NT2/D1 (cell line): Measurements from ENCODE around the gene YBX3.

ENCODE experiments used
- DNase-seq: peaks from one replicate; pipeline ENCODE4 v3.0.0-alpha.2; 2011; ENCODE audit warnings: low read depth, low spot score
- H3K27me3 ChIP-seq: 2 replicates; pipeline ENCODE4 v1.6.0; 2011; ENCODE audit warnings: mild to moderate bottlenecking; ENCODE audit not compliant: insufficient read length, insufficient read depth
- H3K36me3 ChIP-seq: 2 replicates; pipeline ENCODE4 v1.6.1; 2011; ENCODE audit warnings: mild to moderate bottlenecking, low read length, mixed read lengths; ENCODE audit not compliant: insufficient read depth, insufficient read length
- H3K4me1 ChIP-seq: 2 replicates; pipeline ENCODE4 v1.5.1; 2011; ENCODE audit not compliant: insufficient read depth, insufficient read length
- H3K4me3 ChIP-seq: 2 replicates; pipeline ENCODE4 v1.5.1; 2011; ENCODE audit warnings: low read depth; ENCODE audit not compliant: insufficient read length
- H3K9ac ChIP-seq: 2 replicates; pipeline ENCODE4 v1.6.0; 2011; ENCODE audit warnings: low read depth; ENCODE audit not compliant: insufficient read length
- H3K9me3 ChIP-seq: 2 replicates; pipeline ENCODE4 v1.5.1; 2011; ENCODE audit warnings: mild to moderate bottlenecking, low read length; ENCODE audit not compliant: insufficient read depth
- SUZ12 ChIP-seq: IDR thresholded peaks from 2 replicates; pipeline ENCODE4 v1.6.1; 2011; ENCODE audit not compliant: insufficient read length, insufficient read depth; ENCODE audit errors: extremely low read depth
- YY1 ChIP-seq: IDR thresholded peaks from 2 replicates; pipeline ENCODE4 v1.6.1; 2011; ENCODE audit not compliant: insufficient read length, insufficient read depth
- ZNF274 ChIP-seq: IDR thresholded peaks from 2 replicates; pipeline ENCODE4 v1.6.1; 2011; ENCODE audit warnings: mild to moderate bottlenecking, low read depth, low read length

YBX3 gene

DNA sequence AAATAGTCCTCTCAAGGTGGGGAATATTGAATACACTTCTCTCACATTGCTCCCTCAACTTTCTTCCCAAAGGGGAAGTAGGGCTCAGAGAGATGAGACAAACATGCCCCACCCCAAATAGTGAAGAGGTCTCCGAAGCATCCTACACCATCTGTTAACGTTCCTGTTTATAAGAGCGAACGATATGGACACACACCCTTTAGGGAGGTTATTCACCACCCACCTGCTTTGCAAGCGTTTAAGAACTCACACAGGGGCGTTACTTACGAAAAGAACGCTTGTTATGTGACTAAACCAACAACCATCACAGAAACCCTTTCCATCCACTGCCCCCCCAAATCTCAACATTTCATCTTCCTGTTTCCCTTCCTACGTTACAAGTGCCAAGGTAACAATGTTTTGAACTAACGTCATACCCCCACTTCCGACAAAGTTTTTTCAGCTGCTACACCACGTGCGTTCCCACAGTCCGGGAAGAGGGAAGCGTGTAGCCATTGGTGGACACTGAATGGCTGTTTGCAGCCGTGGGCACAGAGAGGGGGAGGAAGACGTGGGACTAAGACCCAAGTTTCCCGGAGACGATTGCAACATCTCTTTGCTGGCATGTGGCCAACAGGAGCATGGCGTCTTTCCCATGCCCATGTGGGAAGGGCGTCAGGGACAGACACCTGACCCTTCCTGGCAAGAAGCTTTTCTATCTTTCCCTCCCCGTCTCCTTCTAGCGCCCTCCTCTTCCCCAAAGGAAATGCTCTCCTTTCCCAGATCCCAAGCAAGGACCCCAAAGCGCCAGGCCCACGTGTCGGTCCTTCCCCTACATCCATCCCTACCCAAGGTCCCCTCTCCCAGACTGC, 1.2 kb downstream of the YBX3 start:
- H3K4me1 ChIP-seq: peaks cover 3% of the 10 kb centered on the region
- peak overlapping the region; percentile 71 for H3K4me3 ChIP-seq
- peak overlapping the region; percentile 94 for H3K9ac ChIP-seq
- H3K36me3 ChIP-seq: peaks cover 22% of the 10 kb centered on the region
- peaks cover 30% of the 10 kb centered on the region for H3K27me3 ChIP-seq
- TF ChIP-seq YY1 (no peak), ZNF274 (no peak), SUZ12 (no peak)
- H3K9me3 ChIP-seq: no peaks in the 10 kb centered on the region
- DNase-seq: peak; percentile 75

DNA sequence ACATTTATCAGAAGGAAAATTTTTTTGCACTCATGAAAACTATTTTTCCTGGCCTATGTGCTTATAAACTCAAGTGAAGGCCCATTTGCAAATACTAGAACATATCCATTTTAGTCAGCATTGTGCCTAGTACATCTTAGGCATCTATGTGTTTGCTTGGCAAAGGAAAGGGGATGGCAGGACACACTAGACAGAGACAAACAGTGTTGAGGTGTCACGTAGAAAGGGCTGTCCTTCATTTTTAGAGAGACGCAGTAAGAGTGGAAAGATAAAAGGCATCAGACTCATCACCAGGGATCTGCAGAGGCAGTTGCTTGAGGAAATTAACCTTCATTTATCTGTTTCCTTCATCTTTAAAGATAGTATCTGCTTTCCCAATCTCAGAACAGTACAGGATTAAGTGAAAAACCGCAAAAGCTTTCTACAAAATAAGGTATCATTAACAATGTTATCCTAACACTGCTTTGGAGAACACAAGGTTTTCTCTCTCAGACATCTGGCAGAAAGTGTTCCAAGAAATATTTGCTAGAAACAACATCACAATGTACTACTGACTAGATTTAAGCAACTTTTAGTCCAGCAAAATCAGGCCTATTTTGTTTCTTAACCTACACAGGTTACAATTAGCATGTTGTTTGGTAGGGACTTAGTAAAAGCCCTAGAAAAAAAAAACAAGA, 2.0 kb downstream of the YBX3 start:
- Histone ChIP-seq H3K9me3 (no peaks in the 10 kb centered on the region), H3K4me3 (peak overlapping the region; percentile 71), H3K9ac (peak overlapping the region; percentile 94), H3K27me3 (peaks cover 27% of the 10 kb centered on the region), H3K36me3 (peaks cover 27% of the 10 kb centered on the region), H3K4me1 (peaks cover 3% of the 10 kb centered on the region)
- TF ChIP-seq SUZ12: no peak
- no peak for TF ChIP-seq YY1
- no peak for TF ChIP-seq ZNF274
- DNase-seq: no peak

DNA sequence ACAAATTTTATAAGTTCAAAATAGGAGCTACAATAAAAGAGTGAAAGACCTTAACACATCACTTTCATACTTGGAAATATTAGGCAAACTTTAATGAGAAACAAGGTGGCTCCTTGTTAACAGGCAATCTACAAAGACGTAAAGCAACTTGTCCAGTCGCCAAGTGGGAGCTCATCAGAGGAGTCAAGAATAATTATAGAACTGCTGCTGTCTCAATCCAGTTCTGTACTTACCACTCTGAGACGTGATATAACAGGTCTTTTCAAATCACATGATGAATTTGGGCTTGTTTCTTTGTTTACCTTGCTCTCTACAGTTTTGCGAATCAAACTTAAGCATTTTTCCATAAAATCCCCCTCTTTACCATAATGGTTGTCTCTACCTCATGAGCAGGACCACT, 3.6 kb downstream of the YBX3 start:
- Histone ChIP-seq H3K36me3 (peaks cover 44% of the 10 kb centered on the region), H3K4me3 (no peak overlapping the region), H3K4me1 (peaks cover 3% of the 10 kb centered on the region), H3K9ac (no peak overlapping the region), H3K27me3 (peaks cover 11% of the 10 kb centered on the region), H3K9me3 (no peaks in the 10 kb centered on the region)
- no peak for DNase-seq
- TF ChIP-seq ZNF274 (no peak), SUZ12 (no peak), YY1 (no peak)

DNA sequence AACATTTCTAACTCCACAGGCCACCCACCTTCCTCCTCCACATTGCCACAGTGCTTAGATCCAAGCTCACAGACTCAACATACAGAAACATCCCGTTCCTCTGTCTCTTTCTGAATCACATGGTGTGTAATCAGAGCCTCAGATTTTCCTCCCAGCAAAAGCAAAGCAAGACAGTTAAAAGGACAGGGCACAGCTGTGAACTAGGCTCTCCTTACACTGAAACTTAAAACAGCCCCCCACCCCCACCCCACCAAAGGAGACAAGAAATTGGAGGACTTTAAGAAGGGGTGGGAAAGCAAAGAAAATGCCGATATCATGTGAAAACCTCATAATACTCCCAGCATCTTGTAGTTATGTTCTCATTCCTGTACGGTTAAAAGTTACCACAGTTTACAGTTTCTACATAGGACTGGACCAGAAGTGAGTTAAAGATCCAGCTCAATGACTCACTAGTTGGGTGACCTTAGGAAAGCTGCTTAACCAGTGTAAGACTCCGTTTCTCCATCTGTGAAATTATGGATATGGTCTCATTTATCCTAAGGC, 4.8 kb downstream of the YBX3 start:
- Histone ChIP-seq H3K4me3 (no peak overlapping the region), H3K27me3 (peaks cover under 1% of the 10 kb centered on the region), H3K4me1 (peaks cover 3% of the 10 kb centered on the region), H3K9ac (no peak overlapping the region), H3K36me3 (peaks cover 55% of the 10 kb centered on the region), H3K9me3 (no peaks in the 10 kb centered on the region)
- TF ChIP-seq ZNF274 (no peak), SUZ12 (no peak), YY1 (no peak)
- no peak for DNase-seq

DNA sequence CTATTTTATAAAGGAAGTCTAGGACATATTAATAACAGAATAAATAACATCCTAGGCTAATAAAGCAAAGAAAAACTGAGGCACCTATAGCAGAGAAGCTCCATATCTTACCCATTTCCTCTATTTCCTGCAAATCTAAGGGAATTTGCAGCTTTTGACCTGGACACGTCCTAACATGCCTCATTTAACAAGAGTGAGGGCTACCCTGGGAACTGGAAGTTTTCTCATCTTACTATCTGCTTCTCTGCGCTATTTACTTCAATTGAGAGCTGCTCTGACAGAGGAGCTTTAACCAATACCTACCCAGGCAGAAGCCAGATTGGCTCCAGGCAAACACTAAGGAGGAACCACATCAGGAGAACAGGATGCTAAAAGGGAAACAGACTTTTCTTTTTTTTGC, 5.7 kb downstream of the YBX3 start:
- Histone ChIP-seq H3K4me1 (peaks cover 3% of the 10 kb centered on the region), H3K27me3 (no peaks in the 10 kb centered on the region), H3K36me3 (peaks cover 64% of the 10 kb centered on the region), H3K9ac (no peak overlapping the region), H3K4me3 (no peak overlapping the region), H3K9me3 (no peaks in the 10 kb centered on the region)
- DNase-seq: no peak
- TF ChIP-seq SUZ12: no peak
- TF ChIP-seq ZNF274: no peak
- no peak for TF ChIP-seq YY1

DNA sequence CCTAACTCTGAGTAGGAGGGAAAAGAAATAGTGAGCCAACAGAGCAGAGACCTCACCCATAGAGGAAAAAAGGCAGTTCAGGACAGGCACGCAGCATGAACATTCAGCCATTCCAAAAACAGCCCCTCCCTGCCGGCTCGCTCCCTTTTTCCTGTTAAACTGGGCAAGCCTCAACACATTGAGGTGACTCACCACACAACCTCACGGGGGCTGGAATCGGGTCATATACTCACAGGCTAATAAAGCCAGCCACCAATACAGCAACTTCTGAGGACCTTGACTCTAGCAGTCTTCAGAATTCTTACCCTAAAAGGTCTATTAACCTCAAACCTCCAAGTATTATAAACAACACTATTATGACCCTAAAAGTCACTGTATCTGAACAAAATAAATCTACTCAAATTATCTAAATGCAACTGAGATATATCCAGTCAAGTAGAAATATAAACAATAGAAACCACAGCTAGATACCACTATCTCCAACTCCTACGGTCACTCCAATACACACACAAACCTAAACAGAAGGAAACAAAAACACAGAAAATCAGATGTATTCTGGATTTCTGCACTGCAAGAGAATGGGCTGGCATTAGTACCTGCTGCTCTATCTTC, 6.3 kb downstream of the YBX3 start:
- peaks cover 3% of the 10 kb centered on the region for H3K4me1 ChIP-seq
- H3K9me3 ChIP-seq: no peaks in the 10 kb centered on the region
- no peaks in the 10 kb centered on the region for H3K27me3 ChIP-seq
- TF ChIP-seq ZNF274 (no peak), YY1 (no peak), SUZ12 (no peak)
- peak; percentile 73 for DNase-seq
- peaks cover 70% of the 10 kb centered on the region for H3K36me3 ChIP-seq
- no peak overlapping the region for H3K9ac ChIP-seq
- no peak overlapping the region for H3K4me3 ChIP-seq

DNA sequence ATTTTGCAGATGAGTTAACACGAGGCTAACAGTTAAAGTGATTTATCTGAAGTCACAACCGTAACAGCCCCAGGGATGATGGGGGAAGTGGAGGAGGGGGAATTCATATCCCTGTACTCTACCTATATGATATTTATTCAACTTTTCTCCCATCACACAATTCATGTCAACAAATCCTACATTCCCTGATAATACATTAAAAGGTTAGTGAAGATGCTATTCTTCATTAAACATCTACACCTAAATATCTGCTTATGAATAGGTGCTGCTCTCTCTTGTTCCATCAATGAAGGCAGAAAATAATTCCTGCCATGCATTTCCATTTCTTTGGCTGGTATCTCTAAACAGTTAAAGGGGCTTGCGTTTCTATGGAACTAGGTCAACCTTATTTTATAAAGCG, 6.8 kb downstream of the YBX3 start:
- Histone ChIP-seq H3K4me1 (peaks cover 3% of the 10 kb centered on the region), H3K27me3 (no peaks in the 10 kb centered on the region), H3K9me3 (no peaks in the 10 kb centered on the region), H3K36me3 (peaks cover 76% of the 10 kb centered on the region), H3K9ac (no peak overlapping the region), H3K4me3 (no peak overlapping the region)
- TF ChIP-seq ZNF274 (no peak), YY1 (no peak), SUZ12 (no peak)
- DNase-seq: no peak
